NT2/D1 (cell line): ENCODE results near the gene BMP6.

Experiments
- SUZ12 ChIP-seq: IDR thresholded peaks from 2 replicates; pipeline ENCODE4 v1.6.1; 2011; ENCODE audit not compliant: insufficient read length, insufficient read depth; ENCODE audit errors: extremely low read depth
- YY1 ChIP-seq: IDR thresholded peaks from 2 replicates; pipeline ENCODE4 v1.6.1; 2011; ENCODE audit not compliant: insufficient read length, insufficient read depth
- ZNF274 ChIP-seq: IDR thresholded peaks from 2 replicates; pipeline ENCODE4 v1.6.1; 2011; ENCODE audit warnings: mild to moderate bottlenecking, low read depth, low read length

DNA sequence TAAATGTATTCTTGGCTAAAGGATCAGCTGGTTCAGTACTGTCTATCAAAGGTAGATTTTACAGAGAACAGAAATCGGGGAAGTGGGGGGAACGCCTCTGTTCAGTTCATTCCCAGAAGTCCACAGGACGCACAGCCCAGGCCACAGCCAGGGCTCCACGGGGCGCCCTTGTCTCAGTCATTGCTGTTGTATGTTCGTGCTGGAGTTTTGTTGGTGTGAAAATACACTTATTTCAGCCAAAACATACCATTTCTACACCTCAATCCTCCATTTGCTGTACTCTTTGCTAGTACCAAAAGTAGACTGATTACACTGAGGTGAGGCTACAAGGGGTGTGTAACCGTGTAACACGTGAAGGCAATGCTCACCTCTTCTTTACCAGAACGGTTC, 154.8 kb downstream of the BMP6 start:
- no peak for TF ChIP-seq ZNF274
- no peak for TF ChIP-seq YY1
- TF ChIP-seq SUZ12, result no peak
